Daoy (cell line): ENCODE results near the gene MRRF. TPM values are rescaled to one million over a fixed set of nuclear protein-coding genes. Genes with fewer than 3 reads are reported as not detected.

Experiments used
- DNase-seq: peaks from one replicate; pipeline ENCODE4 v3.0.0-alpha.2; 2015; ENCODE audit warnings: low read depth
- total RNA-seq: library from RNA; depleted of rRNA; stranded (reverse); fragments of >200 nt; shearing (Covaris generic); gene quantifications from 2 replicates; pipeline ENCODE4 v1.2.3, GENCODE V29; 2014; rRNA removed

MRRF gene, protein sequence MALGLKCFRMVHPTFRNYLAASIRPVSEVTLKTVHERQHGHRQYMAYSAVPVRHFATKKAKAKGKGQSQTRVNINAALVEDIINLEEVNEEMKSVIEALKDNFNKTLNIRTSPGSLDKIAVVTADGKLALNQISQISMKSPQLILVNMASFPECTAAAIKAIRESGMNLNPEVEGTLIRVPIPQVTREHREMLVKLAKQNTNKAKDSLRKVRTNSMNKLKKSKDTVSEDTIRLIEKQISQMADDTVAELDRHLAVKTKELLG
- 50.6 and 61.0 TPM in 2 replicates for total RNA-seq

GRCh38 chr9:122264360-122265148 lies at the start of gene MRRF, which contains the start of gene RBM18:
MRRF (plus strand) TSS chr9:122264882; CDS start chr9:122270892, 6,010 bp downstream.
RBM18 (minus strand) TSS chr9:122264840; CDS start chr9:122261492, 3,348 bp downstream.
- DNase-seq, result peak; percentile 98

GRCh38 chr9:122215663-122216062 lies 49.0 kb upstream of the MRRF start:
- no peak for DNase-seq

GRCh38 chr9:122216138-122216797 lies 48.4 kb upstream of the MRRF start:
- no peak for DNase-seq

GRCh38 chr9:122216798-122217418 lies 47.8 kb upstream of the MRRF start:
- no peak for DNase-seq

DNA sequence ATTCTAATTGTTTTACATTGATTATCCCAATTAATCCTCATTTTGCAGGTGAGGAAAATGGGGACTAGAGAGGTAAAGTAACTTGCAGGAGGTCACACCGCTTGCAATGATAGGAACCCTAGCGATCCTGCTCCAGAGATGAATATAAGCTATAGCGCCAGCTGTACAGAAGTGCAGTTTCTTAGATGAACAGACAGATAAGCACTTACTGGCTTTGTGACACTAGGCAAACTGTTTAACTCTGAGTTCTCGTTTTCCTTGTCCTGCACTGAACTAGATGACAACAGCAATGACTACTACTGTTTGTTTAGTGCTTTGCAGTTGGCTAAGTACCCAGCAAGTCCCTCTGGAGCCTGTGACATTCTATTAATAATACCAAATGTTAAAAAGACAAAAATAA lies 47.0 kb upstream of the MRRF start:
- no peak for DNase-seq

DNA sequence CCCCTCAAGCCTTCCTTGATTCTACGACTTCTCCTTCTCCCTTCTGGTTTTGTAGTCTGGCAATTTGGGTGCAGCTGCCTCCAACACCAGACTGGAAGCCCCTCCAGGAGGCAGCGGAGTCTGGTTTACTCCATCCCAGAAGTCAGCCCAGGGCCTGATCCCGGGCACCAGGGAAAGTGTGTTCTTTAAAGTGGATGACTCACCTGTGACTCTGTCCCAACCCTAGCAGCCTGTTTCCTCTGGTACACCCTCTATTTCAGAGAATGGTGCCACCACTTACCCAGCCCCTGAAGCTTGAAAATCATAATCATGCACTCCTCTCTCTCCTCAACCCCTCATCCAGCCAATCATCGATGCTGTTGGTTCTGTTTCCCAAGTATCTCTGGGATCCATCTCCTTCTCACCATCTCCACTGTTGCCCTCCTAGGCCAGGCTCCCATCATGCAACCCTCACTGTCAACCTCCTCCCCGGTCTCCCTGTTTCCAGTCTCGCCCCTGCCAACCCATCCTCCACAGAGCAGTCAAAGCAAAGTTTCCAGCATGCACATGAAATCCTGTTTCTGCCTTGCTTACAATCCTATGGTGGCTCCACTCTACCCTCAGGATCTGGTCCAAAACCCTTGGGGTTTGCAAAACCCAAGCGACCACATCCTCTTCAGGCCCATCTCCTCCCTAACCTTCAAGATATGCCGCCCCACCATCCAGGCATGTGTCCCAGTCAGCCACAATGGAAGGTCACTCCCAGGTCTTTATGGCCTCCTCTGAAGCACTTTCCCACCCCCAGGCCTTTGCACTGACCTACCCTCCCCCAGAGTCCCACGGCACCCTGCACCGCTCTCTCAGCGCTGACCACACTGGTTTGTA lies 46.4 kb upstream of the MRRF start:
- peak; percentile 49 for DNase-seq

GRCh38 chr9:122218935-122219855 lies 45.5 kb upstream of the MRRF start:
- DNase-seq, result no peak

DNA sequence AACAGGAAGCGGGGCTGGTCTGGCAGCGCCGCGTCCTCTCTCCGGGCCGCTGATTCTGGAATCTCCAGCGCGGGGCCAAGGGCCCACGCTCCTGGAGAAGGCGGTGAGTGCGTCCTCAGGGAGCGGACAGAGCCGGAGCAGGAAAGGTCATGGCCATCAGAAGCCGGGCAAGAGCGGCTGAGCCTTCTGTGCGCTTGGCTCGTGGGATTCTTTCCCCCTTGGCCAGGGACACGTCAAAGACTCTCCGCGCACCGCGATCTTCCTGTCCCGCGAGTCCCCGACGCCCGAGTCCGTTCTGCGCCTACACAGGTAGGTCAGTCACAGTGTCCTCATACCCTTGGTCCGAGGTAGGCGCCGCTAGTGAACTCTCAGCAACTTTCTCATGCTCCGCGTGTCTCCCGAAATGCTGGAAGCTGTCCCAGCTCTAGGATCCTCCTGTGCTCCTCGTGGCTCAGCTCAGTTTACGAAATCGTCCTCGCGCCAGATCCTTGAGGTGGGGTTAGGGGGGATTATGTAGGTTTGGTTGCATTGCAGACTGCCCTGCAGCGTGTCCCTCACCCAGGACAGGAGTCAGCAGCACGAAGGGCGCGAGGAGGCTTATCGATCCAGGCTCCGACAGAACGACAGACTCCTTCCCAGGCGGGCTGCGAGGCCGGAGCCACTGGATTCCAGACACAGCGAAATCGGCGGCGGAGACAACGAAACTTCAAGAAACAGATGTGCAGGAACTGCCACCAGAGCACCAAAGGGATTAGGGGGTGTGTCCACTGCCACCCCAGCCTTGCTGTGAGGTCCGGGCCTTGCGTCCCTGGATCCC lies 44.6 kb upstream of the MRRF start:
- DNase-seq, result no peak

- DNase-seq, result no peak
Measured at GRCh38 chr9:122220673-122221182, 44.0 kb upstream of the MRRF start.

DNA sequence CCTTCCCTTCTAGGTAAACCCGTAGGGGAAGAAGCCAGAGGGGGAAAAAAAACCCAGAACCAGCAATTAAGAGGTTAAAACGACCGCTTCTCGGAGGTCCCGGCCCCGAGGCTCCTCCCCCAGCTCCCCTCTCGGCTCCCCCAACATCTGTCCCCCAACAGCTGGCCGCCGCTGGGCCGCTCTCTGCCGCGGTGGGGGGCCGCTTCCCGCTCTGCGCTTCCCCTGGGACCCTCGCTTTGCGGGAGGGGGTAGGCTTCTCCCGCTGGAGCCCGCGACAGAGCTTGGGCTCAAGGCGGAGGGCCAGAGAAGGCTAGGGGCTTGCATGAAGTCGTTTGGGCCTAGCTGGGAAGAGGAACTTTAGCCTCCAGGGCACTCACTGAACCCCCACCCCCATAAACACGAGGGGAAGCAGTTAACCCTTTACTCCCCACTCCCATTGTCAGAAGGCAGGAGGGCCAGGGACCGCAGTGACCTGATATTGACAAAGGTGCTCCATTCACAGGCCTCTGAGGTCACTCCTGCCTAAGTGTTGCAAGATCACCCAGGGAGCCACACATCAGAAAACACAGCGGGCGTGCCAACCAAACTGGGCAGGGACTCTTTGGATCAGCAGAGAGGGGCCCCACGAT lies 43.4 kb upstream of the MRRF start:
- no peak for DNase-seq

DNA sequence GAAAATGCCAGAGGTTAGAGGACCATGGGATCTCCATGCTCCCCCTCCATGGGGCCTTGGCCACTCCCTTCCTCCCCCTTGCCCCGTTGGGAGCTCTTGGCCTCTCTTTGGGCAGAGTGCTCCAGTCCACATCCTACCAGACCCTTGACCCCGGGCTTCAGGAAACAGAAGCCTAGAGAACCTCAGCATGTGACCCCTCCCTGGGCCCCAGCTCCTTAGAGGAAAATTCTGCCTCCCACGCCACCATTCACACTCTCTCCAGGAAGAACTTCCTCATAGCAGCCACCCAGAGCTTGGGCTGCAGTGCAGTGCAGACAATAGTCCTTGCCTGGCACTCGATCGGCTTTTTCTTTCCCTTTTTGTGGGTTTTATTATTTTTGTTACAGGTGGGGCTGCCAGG lies 41.9 kb upstream of the MRRF start:
- DNase-seq, result no peak

GRCh38 chr9:122223435-122223834 lies 41.2 kb upstream of the MRRF start:
- DNase-seq, result no peak

GRCh38 chr9:122225312-122226141 lies 39.2 kb upstream of the MRRF start:
- DNase-seq, result no peak

DNA sequence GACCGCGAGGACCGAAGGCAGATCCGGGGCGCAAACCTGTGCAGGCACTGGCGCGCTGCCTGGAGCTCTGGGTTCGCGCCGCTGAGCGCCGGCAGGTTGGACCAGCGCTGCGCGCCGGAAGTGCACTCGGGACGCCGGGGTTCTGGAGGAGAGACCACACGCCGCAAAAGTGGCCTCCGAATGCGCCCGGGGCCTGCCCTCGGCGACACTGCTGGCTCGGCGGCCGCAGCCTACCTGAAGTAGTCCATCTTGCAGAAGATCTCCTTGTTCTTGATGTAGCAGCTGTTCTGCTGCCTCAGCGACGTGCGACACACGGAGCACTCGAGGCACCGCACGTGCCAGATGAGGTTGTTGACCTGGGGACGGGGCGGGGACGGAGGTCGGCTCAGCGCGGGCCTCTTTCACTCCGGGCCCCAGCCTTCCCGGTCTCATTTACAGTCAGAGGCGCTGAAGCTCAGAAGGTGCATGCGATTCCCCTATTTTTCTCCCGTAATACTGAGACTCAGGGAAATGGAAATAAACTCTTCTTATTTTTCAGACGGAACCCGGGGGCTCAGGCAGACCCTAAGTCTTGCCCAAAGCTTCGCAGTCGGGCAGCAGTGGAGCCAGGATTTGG lies 38.4 kb upstream of the MRRF start:
- no peak for DNase-seq

DNA sequence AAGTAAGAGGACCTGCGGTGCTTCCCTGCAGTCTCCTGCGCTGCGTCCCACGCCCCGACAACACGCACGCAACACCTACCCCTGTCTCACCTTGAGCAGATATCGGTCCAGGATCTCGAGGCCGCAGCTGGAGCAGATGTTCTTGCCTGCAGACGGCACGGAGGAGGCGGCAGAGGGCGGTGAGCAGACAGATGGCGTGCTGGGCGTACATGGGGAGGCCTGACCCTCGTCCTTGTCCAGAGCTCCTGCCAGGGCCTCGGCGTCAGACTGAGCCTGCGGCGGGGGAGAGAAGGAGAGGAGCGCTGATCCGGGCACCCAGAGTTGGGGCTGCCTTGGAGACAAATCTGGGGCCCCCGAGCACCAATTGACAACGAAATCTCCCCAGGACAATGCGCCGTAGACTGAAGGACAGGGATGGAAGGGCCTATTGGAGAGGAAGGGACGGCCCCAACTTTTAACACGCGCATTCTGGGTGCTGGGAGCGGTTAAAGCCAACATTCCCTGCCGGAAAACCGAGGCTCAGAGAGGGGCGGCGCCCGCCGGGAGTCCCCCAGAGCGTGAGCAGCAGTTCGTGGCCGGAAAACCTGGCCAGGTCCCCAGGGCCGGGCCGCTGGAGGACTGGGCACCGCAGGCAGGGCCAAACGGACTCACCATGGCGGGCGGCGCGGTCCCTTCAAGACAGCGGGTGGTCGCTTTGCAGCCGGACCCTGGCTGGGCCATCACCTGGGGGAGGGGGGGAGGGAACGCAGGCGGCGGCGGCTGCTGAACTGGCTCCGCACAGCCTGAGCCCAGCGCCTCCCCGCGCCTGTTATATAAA lies 37.7 kb upstream of the MRRF start:
- no peak for DNase-seq

DNA sequence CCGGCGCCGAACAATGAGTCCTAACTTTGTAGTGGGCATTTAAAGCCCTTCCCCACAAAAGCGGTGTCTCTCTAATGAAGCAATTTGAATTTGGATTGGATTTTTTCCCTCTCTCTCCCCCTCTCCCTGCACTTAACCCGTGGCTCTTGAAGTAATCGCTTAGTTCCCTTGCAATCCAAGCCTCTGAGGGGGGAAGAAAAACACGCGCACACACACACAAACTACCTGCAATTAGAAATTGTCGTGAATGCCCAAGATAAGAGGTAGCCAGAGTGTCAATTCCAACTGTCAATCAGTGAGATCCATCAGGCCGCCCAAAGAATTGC lies 37.1 kb upstream of the MRRF start:
- DNase-seq, result no peak
